ENCODE results near the gene UBE2I.
"Not testable (repeated sequence)": the region's sequence is repeated elsewhere in the genome, so short reads cannot be mapped to it uniquely, and the experiment has no call there.

The UBE2I gene

GRCh38 chr16:1277617-1278282 lies 31.7 kb upstream of the UBE2I start:
- no peak for ATAC-seq

DNA sequence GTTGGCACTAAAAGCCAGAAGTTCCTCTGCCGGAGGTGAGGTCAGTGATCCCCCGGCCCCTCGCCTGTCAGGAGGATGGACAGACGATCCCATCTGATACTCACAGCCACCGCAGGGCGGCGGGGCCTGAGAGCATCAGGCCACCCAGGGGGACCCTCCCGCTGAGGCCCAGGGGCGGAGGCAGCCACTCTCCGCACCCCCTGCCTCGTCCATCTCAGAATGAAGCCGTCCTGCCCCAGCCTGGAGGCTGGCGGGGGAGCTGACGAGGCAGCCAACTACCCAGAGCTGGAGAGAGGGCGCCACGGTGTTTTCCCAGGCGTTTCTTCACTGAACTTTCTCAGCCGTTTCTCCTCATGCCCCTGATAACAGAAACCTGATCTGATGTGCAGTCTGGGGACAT lies 31.0 kb upstream of the UBE2I start:
- ATAC-seq, result no peak

- no peak for ATAC-seq
These were observed 30.1 kb upstream of the UBE2I start for GRCh38 chr16:1279081-1279944.

- ATAC-seq, result no peak
These were observed 29.4 kb upstream of the UBE2I start for GRCh38 chr16:1279945-1280589.

GRCh38 chr16:1280783-1281182 lies 28.7 kb upstream of the UBE2I start:
- no peak for ATAC-seq

DNA sequence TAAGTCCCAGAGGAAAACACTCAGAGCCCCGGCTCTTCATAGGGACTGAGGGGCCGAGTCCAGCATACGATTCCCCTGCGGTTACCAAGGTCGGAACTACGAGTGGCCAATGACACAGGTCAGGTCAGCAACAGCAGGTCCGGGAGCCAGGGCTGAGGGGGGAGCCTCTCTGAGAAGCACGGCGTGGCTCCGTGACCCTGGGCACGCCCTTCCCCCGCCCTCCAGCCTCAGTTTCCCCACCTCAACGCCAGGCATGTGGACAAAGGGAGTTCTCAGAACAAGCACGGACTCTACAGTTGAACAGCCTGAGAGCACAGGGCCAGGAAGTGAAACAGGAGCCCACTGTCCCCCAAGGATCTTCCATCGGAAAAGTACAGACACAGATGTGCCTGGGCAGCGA lies 27.9 kb upstream of the UBE2I start:
- no peak for ATAC-seq

GRCh38 chr16:1282324-1282973 lies 27.0 kb upstream of the UBE2I start:
- no peak for ATAC-seq

DNA sequence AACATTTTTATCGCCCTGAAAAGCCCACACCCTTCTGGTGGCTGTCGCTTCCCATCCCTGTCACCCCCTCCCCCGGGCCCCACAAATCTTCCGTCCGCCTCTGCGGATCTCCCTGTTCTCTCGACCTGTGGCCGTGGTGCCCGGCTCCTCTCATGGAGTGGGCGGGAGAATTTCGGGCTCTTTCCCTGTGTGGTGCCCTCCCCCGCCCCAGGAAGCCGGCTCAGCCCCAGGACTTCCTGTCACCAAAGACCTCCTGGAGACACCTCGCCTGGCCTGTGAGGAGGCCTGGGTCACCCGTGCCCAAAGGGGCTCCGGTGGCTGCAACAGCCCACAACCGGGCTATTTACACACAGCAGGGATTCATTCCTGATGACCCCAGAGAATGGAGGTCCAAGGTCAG lies 26.1 kb upstream of the UBE2I start:
- no peak for ATAC-seq

DNA sequence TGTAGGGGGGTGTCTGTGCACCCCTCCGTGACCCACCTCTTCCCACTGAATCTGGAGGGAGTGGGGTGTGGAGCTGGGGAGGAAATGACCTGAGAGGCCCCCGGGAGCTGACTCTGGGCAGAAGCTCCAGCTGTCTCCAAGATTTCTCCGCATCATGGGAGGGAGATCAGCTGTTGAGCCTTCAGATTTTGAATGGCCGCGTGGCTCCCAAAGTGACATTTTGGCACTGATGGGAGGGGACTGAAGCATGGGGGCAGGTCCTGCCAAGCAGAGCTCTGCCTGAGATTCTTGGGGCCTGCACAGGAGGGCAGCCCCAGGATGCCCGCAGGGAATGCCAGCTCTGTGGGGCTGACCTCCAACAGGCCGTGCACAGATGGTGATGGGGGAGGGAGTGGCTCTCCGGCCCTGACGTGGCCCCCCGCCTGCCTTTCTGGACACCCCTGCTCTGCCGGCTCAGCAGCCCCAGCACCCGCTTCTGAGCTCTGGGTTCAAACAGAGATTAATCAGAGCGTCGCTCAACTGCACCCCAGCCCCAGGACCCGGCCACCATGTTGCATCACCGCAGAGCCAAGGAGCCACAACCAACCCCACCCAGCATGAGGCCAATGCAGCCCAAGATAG lies 25.3 kb upstream of the UBE2I start:
- no peak for ATAC-seq

GRCh38 chr16:1285669-1286512 lies 23.5 kb upstream of the UBE2I start:
- ATAC-seq, result no peak

DNA sequence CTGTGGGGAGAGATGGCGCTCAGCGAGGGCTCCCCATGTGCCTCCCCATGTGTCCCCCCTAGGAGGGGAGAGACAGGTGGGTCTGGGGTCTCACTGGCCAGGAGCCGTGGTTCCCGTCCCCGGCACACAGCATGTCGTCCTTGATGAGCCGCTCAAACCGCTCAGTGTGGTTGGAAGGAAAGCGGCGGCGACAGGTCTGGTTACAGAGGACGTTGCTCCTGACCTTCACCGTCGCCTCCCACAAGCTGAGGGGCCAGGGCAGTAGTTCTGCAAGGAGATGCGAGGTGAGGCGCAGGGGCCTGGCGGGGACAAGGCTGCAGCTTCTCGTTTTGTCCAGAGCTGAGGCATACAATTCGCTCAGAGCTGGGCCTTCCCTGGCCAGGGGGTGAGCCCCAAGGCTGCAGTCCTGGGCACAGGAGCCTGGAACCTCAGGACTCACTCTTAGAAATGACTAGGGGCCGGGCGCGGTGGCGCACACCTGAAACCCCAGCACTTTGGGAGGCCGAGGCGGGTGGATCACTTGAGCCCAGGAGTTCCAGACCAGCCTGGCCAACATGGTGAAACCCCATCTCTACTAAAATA lies 22.8 kb upstream of the UBE2I start:
- no peak for ATAC-seq

DNA sequence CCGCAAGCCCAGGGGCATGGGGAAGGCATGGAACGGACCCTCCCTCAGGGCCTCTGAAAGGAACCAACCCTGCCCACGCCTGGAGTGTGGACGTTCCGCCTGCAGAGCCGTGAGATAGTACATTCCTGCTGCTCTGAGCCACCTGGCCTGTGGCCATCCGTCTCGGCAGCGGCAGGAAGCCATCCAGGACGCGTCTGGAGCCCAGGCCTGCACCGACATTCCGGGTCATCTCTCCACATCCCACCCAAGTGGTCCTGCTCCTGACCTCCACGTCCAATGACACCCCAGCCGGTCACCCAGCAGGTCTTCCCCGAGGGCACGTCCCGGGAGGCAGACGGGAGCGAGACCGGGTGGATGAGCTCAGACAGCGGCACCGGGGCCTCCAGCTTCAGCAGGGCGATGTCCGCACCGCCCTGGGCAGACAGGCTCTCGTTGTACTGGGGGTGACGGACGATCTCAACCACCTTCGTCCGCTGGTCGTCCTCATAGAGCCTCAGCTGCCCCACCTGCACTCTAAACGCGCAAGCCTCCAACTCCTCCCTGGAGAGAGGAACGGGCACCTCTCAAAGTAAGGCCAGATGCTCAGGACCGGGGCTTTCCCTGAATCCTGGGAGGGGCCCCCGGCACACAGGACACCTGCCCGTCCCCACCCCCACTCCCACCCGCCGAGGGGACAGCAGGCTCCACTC lies 21.3 kb upstream of the UBE2I start:
- ATAC-seq, result no peak

DNA sequence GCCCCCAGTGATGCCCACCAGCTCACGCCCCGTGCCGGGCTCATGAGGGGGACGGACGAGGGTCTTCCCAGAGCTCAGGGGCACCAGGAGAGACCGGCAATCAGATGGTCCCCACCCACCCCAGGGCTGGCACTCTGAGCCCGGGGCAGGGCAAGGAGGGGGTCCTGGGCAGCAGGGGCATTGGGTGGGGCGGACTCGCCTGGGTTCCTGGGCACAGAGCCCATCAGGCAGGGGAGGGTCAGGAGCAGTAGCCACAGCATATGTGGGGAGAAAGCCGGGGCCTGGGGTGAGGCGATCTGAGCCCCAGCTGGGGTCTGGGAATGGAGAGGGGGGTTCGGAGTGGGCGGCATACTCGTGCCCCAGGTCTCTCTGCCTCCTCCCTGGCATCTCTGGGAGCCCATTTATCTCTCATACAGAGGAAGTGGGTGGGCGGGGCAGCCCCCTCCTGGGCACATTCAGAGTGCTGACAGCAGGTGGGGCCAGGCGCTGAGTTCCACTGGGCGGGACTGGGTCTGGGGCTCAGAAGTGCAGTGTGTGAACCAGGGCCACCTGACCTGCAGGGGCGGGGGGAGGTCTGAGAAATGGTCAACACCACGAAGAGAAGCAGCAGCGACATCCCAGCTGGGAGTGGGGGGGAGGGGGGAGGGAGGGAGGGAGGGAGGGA lies 20.5 kb upstream of the UBE2I start:
- peak in 1 of 2 donors; percentile 24 for ATAC-seq

DNA sequence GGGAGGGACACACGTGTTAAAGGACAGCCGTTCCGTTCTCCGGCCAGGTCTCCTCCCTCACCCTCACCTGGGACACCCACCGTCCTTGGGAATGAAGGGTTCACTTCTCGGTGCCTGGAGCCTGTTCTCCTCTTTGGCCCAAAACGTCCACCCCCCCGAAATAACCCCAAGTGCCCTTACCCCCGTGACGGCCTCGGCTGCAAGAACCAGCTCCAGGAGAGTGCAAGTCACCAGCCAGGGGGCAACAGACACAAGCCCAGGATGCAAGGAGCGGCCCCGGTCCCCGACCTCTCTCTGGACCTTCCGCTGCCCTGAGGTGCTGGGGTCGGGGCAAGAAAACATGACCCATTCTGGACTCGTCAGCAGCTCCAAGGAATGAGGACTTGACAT lies 20.0 kb upstream of the UBE2I start:
- no peak for ATAC-seq

GRCh38 chr16:1290063-1290501 lies 19.4 kb upstream of the UBE2I start:
- no peak for ATAC-seq

DNA sequence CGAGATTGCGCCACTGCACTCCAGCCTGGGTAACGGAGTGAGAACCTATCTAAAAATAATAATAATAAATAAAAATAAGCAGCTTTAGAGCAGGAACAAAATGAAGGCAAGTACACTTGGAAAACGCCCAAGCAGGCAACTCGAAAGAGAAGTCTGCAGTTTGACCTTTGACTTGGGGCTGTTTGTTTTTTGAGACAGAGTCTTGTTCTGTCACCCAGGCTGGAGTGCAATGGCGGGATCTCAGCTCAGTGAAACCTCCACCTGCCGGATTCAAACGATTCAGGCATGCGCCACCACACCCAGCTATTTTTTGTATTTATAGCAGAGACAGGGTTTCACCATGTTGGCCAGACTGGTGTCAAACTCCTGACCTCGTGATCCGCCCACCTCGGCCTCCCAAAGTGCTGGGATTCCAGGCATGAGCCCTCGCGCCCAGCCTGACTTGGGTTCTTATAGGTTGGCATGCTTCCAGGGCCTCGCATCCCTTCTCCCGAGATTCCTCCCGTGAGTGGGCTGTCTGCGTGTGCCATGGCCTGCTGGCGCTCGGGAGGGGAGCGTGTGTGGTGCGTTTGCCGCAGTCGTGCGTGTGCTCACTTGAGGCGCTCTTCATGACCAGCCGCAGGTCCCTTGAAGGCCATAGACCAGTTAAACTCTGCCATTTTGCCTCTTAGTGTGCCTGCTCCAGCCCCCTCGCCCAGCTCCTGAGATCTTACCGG lies 18.4 kb upstream of the UBE2I start:
- ATAC-seq, result no peak

- no peak for ATAC-seq
These were observed 17.9 kb upstream of the UBE2I start for GRCh38 chr16:1291576-1291974.

DNA sequence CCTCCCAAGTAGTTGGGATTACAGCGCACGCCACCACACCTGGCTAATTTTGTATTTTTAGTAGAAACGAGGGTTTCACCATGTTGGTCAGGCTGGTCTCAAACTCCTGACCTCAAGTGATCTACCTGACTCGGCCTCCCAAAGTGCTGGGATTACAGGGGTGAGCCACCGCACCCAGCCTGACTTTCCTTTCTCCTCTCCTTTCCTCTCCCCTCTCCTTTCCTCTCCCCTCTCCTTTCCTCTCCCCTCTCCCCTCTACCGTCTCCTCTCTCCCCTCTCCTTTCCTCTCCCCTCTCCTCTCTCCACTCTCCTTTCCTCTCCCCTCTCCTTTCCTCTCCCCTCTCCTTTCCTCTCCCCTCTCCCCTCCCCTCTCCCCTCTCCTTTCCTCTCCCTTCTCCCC lies 17.2 kb upstream of the UBE2I start:
- not testable (repeated sequence) for ATAC-seq

GRCh38 chr16:1292808-1293207 lies 16.6 kb upstream of the UBE2I start:
- ATAC-seq, result not testable (repeated sequence)
